CD14-positive monocyte (primary cell): Measurements from ENCODE around the gene CEP68. TPM values are rescaled to one million over a fixed set of nuclear protein-coding genes. Genes with fewer than 3 reads are reported as not detected.

ENCODE experiments used
- DNase-seq, 3 donors: peaks; one replicate each; pipeline ENCODE4 v3.0.0-alpha.2; 2011 to 2022
- H2AFZ ChIP-seq: 2 replicates; pipeline ENCODE4 v1.6.0; 2012; ENCODE audit warnings: mild to moderate bottlenecking, low read depth, low read length, inconsistent platforms; ENCODE audit not compliant: insufficient read depth, poor library complexity, severe bottlenecking
- H3K27ac ChIP-seq, 2 donors: 1 replicate in 1 of 2; 2 replicates in 1 of 2; pipeline ENCODE4 v1.5.1; 2012 to 2013; ENCODE audit warnings: low read length in 2 of 2, control low read depth in 1 of 2, inconsistent platforms in 1 of 2, low read depth in 1 of 2, mild to moderate bottlenecking in 1 of 2
- H3K27me3 ChIP-seq, 2 donors: one replicate each; pipeline versions ENCODE4 v1.6.0 to v1.6.1; 2011 to 2013; ENCODE audit warnings: low read length in 2 of 2; ENCODE audit not compliant: control insufficient read depth in 2 of 2, insufficient read depth in 2 of 2
- H3K36me3 ChIP-seq, 2 donors: replicated peaks in 1 of 2; 1 replicate in 1 of 2; 2 replicates in 1 of 2; pipeline versions ENCODE4 v1.5.1 to v1.6.1; 2012 to 2013; ENCODE audit warnings: low read length in 2 of 2, control low read depth in 1 of 2, inconsistent platforms in 1 of 2, mild to moderate bottlenecking in 1 of 2; ENCODE audit not compliant: insufficient read depth in 2 of 2, control insufficient read depth in 1 of 2
- H3K4me1 ChIP-seq, 2 donors: 1 replicate in 1 of 2; 2 replicates in 1 of 2; pipeline versions ENCODE4 v1.5.1 to v1.6.1; 2012 to 2013; ENCODE audit warnings: low read length in 2 of 2, control low read depth in 1 of 2, inconsistent platforms in 1 of 2, mild to moderate bottlenecking in 1 of 2, moderate library complexity in 1 of 2; ENCODE audit not compliant: insufficient read depth in 2 of 2, control insufficient read depth in 1 of 2
- H3K4me2 ChIP-seq: replicated peaks from 2 replicates; pipeline ENCODE3; 2012; ENCODE audit warnings: low read length, moderate library complexity, mild to moderate bottlenecking; ENCODE audit not compliant: poor library complexity, severe bottlenecking; ENCODE audit errors: extremely low read depth
- H3K4me3 ChIP-seq, 3 experiments: fragments of 200-600 bp in 1 of 3; sonication (generic) in 1 of 3; replicated peaks in 1 of 3; 1 replicate in 2 of 3; 2 replicates in 1 of 3; pipeline ENCODE4 v1.5.1; 2011 to 2013; ENCODE audit warnings: low read length in 3 of 3, mild to moderate bottlenecking in 3 of 3, control low read depth in 2 of 3, low read depth in 2 of 3, inconsistent platforms in 1 of 3, moderate library complexity in 1 of 3
- H3K79me2 ChIP-seq: 2 replicates; pipeline ENCODE4 v1.6.0; 2012; ENCODE audit warnings: mild to moderate bottlenecking, control low read depth, inconsistent platforms, low read length, moderate library complexity; ENCODE audit not compliant: insufficient read depth
- H3K9ac ChIP-seq: 2 replicates; pipeline ENCODE4 v1.6.0; 2017; ENCODE audit warnings: low read length, mild to moderate bottlenecking; ENCODE audit not compliant: insufficient read depth, poor library complexity, severe bottlenecking
- H3K9me3 ChIP-seq, 2 donors: replicated peaks in 1 of 2; 1 replicate in 1 of 2; 2 replicates in 1 of 2; pipeline versions ENCODE4 v1.5.1 to v1.6.1; 2012 to 2013; ENCODE audit warnings: low read length in 2 of 2, control low read depth in 1 of 2; ENCODE audit not compliant: control insufficient read depth in 1 of 2, insufficient read depth in 1 of 2
- H4K20me1 ChIP-seq: 2 replicates; pipeline ENCODE4 v1.6.0; 2012; ENCODE audit warnings: mild to moderate bottlenecking, low read length, control low read depth, moderate library complexity; ENCODE audit not compliant: insufficient read depth
- H3K27ac Mint-ChIP-seq, 7 donors: one replicate each; pipeline ENCODE4 v1.8.0; 2020; ENCODE audit warnings: mild to moderate bottlenecking in 7 of 7, mixed read lengths in 7 of 7, moderate library complexity in 6 of 7, inconsistent platforms in 2 of 7
- H3K27me3 Mint-ChIP-seq, 3 donors: one replicate each; pipeline ENCODE4 v1.8.0; 2021 to 2022; ENCODE audit warnings: low read depth in 3 of 3, mild to moderate bottlenecking in 3 of 3, mixed read lengths in 3 of 3, moderate library complexity in 3 of 3, inconsistent platforms in 1 of 3
- H3K36me3 Mint-ChIP-seq, 2 donors: one replicate each; pipeline ENCODE4 v1.8.0; 2020; ENCODE audit warnings: mixed read lengths in 2 of 2, inconsistent platforms in 1 of 2, mild to moderate bottlenecking in 1 of 2
- H3K4me1 Mint-ChIP-seq: one replicate; pipeline ENCODE4 v1.8.0; 2020; ENCODE audit warnings: mild to moderate bottlenecking, mixed read lengths
- H3K4me3 Mint-ChIP-seq, 2 donors: one replicate each; pipeline ENCODE4 v1.8.0; 2020; ENCODE audit warnings: mild to moderate bottlenecking in 2 of 2, mixed read lengths in 2 of 2, moderate library complexity in 1 of 2
- H3K9me3 Mint-ChIP-seq, 7 donors: one replicate each; pipeline ENCODE4 v1.8.0; 2020 to 2022; ENCODE audit warnings: mixed read lengths in 7 of 7, mild to moderate bottlenecking in 6 of 7, moderate library complexity in 6 of 7, inconsistent platforms in 2 of 7
- whole genome bisulfite sequencing: methylation state at CpG from one replicate; pipeline ENCODE4 v1.1.5; 2013; ENCODE audit warnings: missing lambda C conversion rate; ENCODE audit not compliant: insufficient coverage; 5-methylcytosine and 5-hydroxymethylcytosine counted together
- intact Hi-C, 2 donors: fragments of 100-400 bp; cut with micrococcal nuclease; formaldehyde crosslinking; loops; one replicate each; pipeline versions ENCODE4 v1.15.0 to v1.15.1; 2023
- polyA plus RNA-seq, 3 donors: library from polyadenylated mRNA; depleted of rRNA in 1 of 3; unstranded in 2 of 3; stranded (reverse) in 1 of 3; fragments of 300-500 nt in 2 of 3; fragments of >200 nt in 1 of 3; fragmentation: Illumina TruSeq in 2 of 3; gene quantifications; 1 replicate in 2 of 3; 2 replicates in 1 of 3; pipeline ENCODE4 v1.2.3, GENCODE V29; 2012 to 2021
- TF ChIP-seq, protein P1 (sequence below): fragments of 200-600 bp; IDR thresholded peaks from one replicate; pipeline ENCODE4 v1.8.0; 2022; ENCODE audit warnings: antibody characterized with exemption, mild to moderate bottlenecking

Gene CEP68
- polyA plus RNA-seq, 3 donors, result 2.5 to 6.5 (median 2.8) TPM

DNA sequence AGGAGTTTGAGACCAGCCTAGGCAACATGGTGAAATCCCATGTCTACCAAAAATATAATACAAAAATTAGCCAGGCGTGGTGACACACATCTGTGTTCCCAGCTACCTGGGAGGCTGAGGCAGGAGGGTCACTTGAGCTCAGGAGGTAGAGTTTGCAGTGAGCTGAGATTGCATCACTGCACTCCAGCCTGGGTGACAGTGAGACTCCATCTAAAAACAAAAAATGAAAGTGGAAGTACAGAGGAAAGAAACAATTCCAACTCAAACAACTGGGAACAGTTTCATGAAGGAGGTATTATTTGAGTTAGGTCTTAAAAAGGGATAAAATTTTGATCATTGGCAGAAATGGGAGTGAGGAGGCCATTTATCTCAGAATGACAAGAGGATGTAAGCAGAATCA lies 80.0 kb downstream of the CEP68 start:
- peak overlapping the region in 1 of 7 donors; percentile 42 for H3K27ac Mint-ChIP-seq
- H3K4me2 ChIP-seq, result no peak overlapping the region
- no peaks in the 10 kb centered on the region for H3K9me3 Mint-ChIP-seq
- WGBS, result no CpG with 5 or more reads among the region's 1 CpG
- H3K27me3 ChIP-seq, result no peaks in the 10 kb centered on the region
- peaks cover 4% of the 10 kb centered on the region for H3K4me1 Mint-ChIP-seq
- H2AFZ ChIP-seq, result no peak overlapping the region
- no peaks in the 10 kb centered on the region for H3K36me3 ChIP-seq
- H3K4me3 ChIP-seq, result no peak overlapping the region
- H4K20me1 ChIP-seq, result no peaks in the 10 kb centered on the region
- TF ChIP-seq, protein P1, sequence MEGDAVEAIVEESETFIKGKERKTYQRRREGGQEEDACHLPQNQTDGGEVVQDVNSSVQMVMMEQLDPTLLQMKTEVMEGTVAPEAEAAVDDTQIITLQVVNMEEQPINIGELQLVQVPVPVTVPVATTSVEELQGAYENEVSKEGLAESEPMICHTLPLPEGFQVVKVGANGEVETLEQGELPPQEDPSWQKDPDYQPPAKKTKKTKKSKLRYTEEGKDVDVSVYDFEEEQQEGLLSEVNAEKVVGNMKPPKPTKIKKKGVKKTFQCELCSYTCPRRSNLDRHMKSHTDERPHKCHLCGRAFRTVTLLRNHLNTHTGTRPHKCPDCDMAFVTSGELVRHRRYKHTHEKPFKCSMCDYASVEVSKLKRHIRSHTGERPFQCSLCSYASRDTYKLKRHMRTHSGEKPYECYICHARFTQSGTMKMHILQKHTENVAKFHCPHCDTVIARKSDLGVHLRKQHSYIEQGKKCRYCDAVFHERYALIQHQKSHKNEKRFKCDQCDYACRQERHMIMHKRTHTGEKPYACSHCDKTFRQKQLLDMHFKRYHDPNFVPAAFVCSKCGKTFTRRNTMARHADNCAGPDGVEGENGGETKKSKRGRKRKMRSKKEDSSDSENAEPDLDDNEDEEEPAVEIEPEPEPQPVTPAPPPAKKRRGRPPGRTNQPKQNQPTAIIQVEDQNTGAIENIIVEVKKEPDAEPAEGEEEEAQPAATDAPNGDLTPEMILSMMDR, result no peak
- no peak overlapping the region for H3K9ac ChIP-seq
- no peak for DNase-seq
- H3K36me3 Mint-ChIP-seq, result no peaks in the 10 kb centered on the region
- intact Hi-C loops, result no loop called here
- no peak overlapping the region for H3K27ac ChIP-seq
- H3K27me3 Mint-ChIP-seq, result peaks cover 0 to 6% (median 3%) of the 10 kb centered on the region in 3 donors
- H3K79me2 ChIP-seq, result no peaks in the 10 kb centered on the region
- no peaks in the 10 kb centered on the region for H3K4me1 ChIP-seq
- no peaks in the 10 kb centered on the region for H3K9me3 ChIP-seq
- H3K4me3 Mint-ChIP-seq, result no peak overlapping the region

Other genes starting within 250 kb of the CEP68 start
- 1 to 10 TPM; 3.2 to 4.5 (median 4.4) TPM for gene SLC1A4, start 67.0 kb upstream of the CEP68 start, polyA plus RNA-seq
- 100 to 1,000 TPM; 106 to 124 (median 110) TPM for gene RAB1A, start 73.7 kb downstream of the CEP68 start, polyA plus RNA-seq
- 100 to 1,000 TPM in 2 of 3 donors, 10 to 100 TPM in 1; 88.7 to 560 (median 342) TPM for gene ACTR2, start 171.4 kb downstream of the CEP68 start, polyA plus RNA-seq